A549 (cell line): ENCODE measurements around the gene LMX1B. TPM values are rescaled to one million over a fixed set of nuclear protein-coding genes. Genes with fewer than 3 reads are reported as not detected.

Experiments used
- ATAC-seq, 2 experiments: fragments of 200-7000 bp in 1 of 2; fragments of >200 bp in 1 of 2; cut with Nextera tagmentation in 1 of 2; cut with Tn5 transposase in 1 of 2; 3 replicates each; pipeline versions ENCODE4 v1.8.0 to v1.9.1; 2018 to 2020; ENCODE audit warnings: mild to moderate bottlenecking in 1 of 2, moderate library complexity in 1 of 2
- CTCF ChIA-PET: fragments of 300-600 bp; sonication (Branson Sonifier 250); formaldehyde crosslinking; extraction: SDS; loops from one replicate; lab custom pipeline; 2021; ENCODE audit warnings: antibody characterized with exemption, inconsistent platforms; lab: Yijun Ruan, JAX
- POLR2A ChIA-PET: fragments of 350-600 bp; formaldehyde crosslinking; extraction: SDS; loops from one replicate; lab custom pipeline; 2021; ENCODE audit warnings: antibody characterized with exemption, inconsistent platforms; lab: Yijun Ruan, JAX
- DNase-seq, 2 experiments: peaks; one replicate each; pipeline versions ENCODE4 v3.0.0 to v3.0.0-alpha.2; 2011 to 2016; ENCODE audit warnings: low read depth in 1 of 2, low spot score in 1 of 2
- FAIRE-seq: peaks from 2 replicates; lab custom pipeline; 2011; peaks lifted over from hg19 to GRCh38; lab: Jason Lieb, UNC
- H3K27ac ChIP-seq, 2 experiments: fragments of >200 bp; sonication (Bioruptor Twin); formaldehyde crosslinking; 3 replicates each; pipeline ENCODE4 v1.5.1; 2016 to 2017
- H3K4me1 ChIP-seq: fragments of >200 bp; sonication (Bioruptor Twin); formaldehyde crosslinking; 3 replicates; pipeline ENCODE4 v1.6.1; 2016
- H3K4me2 ChIP-seq: fragments of >200 bp; sonication (Bioruptor Twin); formaldehyde crosslinking; 3 replicates; pipeline ENCODE4 v1.6.1; 2016
- H3K4me3 ChIP-seq: fragments of >200 bp; sonication (Bioruptor Twin); formaldehyde crosslinking; 3 replicates; pipeline ENCODE4 v1.5.1; 2016
- H3K9me3 ChIP-seq: fragments of >200 bp; sonication (Bioruptor Twin); formaldehyde crosslinking; 3 replicates; pipeline ENCODE4 v1.6.1; 2016
- CBX2 ChIP-seq: fragments of 200-600 bp; sonication (generic); IDR thresholded peaks from 2 replicates; pipeline ENCODE4 v1.6.1; 2016; ENCODE audit warnings: low read depth, mild to moderate bottlenecking, borderline replicate concordance
- CEBPB ChIP-seq, 2 experiments: fragments of >200 bp in 1 of 2; sonication (Bioruptor Twin) in 1 of 2; formaldehyde crosslinking in 1 of 2; IDR thresholded peaks; 2 replicates each; pipeline ENCODE4 v1.6.1; 2012 to 2016
- EHF ChIP-seq: fragments of 250-450 bp; sonication (Bioruptor Pico); IDR thresholded peaks from 2 replicates; pipeline ENCODE4 v1.5.0; 2020; ENCODE audit warnings: mild to moderate bottlenecking
- EHMT2 ChIP-seq: fragments of 200-600 bp; sonication (generic); IDR thresholded peaks from 2 replicates; pipeline ENCODE4 v1.6.1; 2016; ENCODE audit warnings: antibody characterized with exemption, low read depth, mild to moderate bottlenecking, moderate library complexity
- EP300 ChIP-seq, 2 experiments: fragments of >200 bp; sonication (Bioruptor Twin); formaldehyde crosslinking; IDR thresholded peaks; 2 replicates in 1 of 2; 3 replicates in 1 of 2; pipeline ENCODE4 v1.6.1; 2016 to 2017
- GATA3 ChIP-seq: IDR thresholded peaks from 2 replicates; pipeline ENCODE4 v1.6.1; 2012; ENCODE audit warnings: borderline replicate concordance
- HEYL ChIP-seq: fragments of 250-450 bp; sonication (Bioruptor Pico); IDR thresholded peaks from 2 replicates; pipeline ENCODE4 v1.8.0; 2021; ENCODE audit warnings: mild to moderate bottlenecking, moderate library complexity
- HOXB13 ChIP-seq: fragments of 250-450 bp; sonication (Bioruptor Pico); IDR thresholded peaks from 2 replicates; pipeline ENCODE4 v1.5.0; 2020; ENCODE audit warnings: low read depth, mild to moderate bottlenecking, moderate library complexity
- HOXB5 ChIP-seq: fragments of 250-450 bp; sonication (Bioruptor Pico); IDR thresholded peaks from 2 replicates; pipeline ENCODE4 v1.5.0; 2020; ENCODE audit warnings: mild to moderate bottlenecking, moderate library complexity
- JUN ChIP-seq, 2 experiments: fragments of >200 bp; sonication (Bioruptor Twin); formaldehyde crosslinking; IDR thresholded peaks; 2 replicates in 1 of 2; 3 replicates in 1 of 2; pipeline ENCODE4 v1.6.1; 2016 to 2017
- KDM1A ChIP-seq: fragments of 200-600 bp; sonication (generic); IDR thresholded peaks from 2 replicates; pipeline ENCODE4 v1.6.1; 2016; ENCODE audit warnings: low read depth, mild to moderate bottlenecking
- KDM5A ChIP-seq: fragments of 200-600 bp; sonication (generic); IDR thresholded peaks from 2 replicates; pipeline ENCODE4 v1.6.1; 2016; ENCODE audit warnings: antibody characterized with exemption, mild to moderate bottlenecking
- MAFK ChIP-seq: fragments of 450-650 bp; IDR thresholded peaks from 2 replicates; pipeline ENCODE4 v1.6.1; 2014; ENCODE audit not compliant: partially characterized antibody
- MAZ ChIP-seq: fragments of 150-350 bp; IDR thresholded peaks from 2 replicates; pipeline ENCODE4 v1.6.1; 2014; ENCODE audit warnings: antibody characterized with exemption, low read depth, low read length, borderline replicate concordance
- NR3C1 ChIP-seq: fragments of >200 bp; sonication (Bioruptor Twin); formaldehyde crosslinking; IDR thresholded peaks from 3 replicates; pipeline ENCODE4 v1.6.1; 2017
- RAD21 ChIP-seq, 2 experiments: fragments of >200 bp in 1 of 2; sonication (Bioruptor Twin) in 1 of 2; formaldehyde crosslinking in 1 of 2; IDR thresholded peaks in 1 of 2; conservative IDR thresholded peaks in 1 of 2; 2 replicates in 1 of 2; 3 replicates in 1 of 2; pipeline ENCODE4 v1.6.1; 2012 to 2018; ENCODE audit warnings: inconsistent platforms in 1 of 2
- SREBF2 ChIP-seq: fragments of 450-650 bp; IDR thresholded peaks from 2 replicates; pipeline ENCODE4 v1.6.1; 2014; ENCODE audit warnings: mild to moderate bottlenecking, moderate library complexity
- TFCP2L1 ChIP-seq: fragments of 250-450 bp; sonication (Bioruptor Pico); IDR thresholded peaks from 2 replicates; pipeline ENCODE4 v1.5.0; 2021; ENCODE audit warnings: mild to moderate bottlenecking
- ZFP36 ChIP-seq: fragments of 450-650 bp; IDR thresholded peaks from 2 replicates; pipeline ENCODE4 v1.6.1; 2014; ENCODE audit warnings: borderline replicate concordance; ENCODE audit not compliant: partially characterized antibody
- ZSCAN20 ChIP-seq: fragments of 250-450 bp; sonication (Bioruptor Pico); IDR thresholded peaks from 2 replicates; pipeline ENCODE4 v1.8.0; 2022; ENCODE audit warnings: mild to moderate bottlenecking, moderate library complexity
- WGBS: methylation state at CpG from one replicate; pipeline ENCODE4 v1.1.6; 2017; ENCODE audit errors: missing lambda C conversion rate; 5-methylcytosine and 5-hydroxymethylcytosine counted together
- polyA plus RNA-seq, 4 experiments: library from polyadenylated mRNA; depleted of rRNA in 3 of 4; stranded (reverse); fragments of >200 nt; fragmentation: RNase III in 1 of 4; extraction: RNeasy Plus Mini Kit Qiagen cat#74134 plus additional on column Dnase treatment in 1 of 4; gene quantifications; 2 replicates in 3 of 4; 3 replicates in 1 of 4; pipeline ENCODE4 v1.2.3, GENCODE V29; 2011 to 2017
- TF ChIP-seq, protein P1 (sequence below): IDR thresholded peaks from 2 replicates; pipeline ENCODE4 v1.6.1; 2012; ENCODE audit warnings: low read depth, borderline replicate concordance
- TF ChIP-seq, protein P2 (sequence below): fragments of 150-350 bp; IDR thresholded peaks from 2 replicates; pipeline ENCODE4 v1.6.1; 2014; ENCODE audit warnings: low read depth, mild to moderate bottlenecking, low read length
- TF ChIP-seq, protein P3 (sequence below): IDR thresholded peaks from 2 replicates; pipeline ENCODE4 v1.6.1; 2012
- TF ChIP-seq, protein P4 (sequence below): IDR thresholded peaks from 2 replicates; pipeline ENCODE4 v1.6.1; 2012
- TF ChIP-seq, protein P5 (sequence below): fragments of >200 bp; sonication (Bioruptor Twin); formaldehyde crosslinking; IDR thresholded peaks from 3 replicates; pipeline ENCODE4 v1.6.1; 2016

LMX1B gene
- polyA plus RNA-seq, 2 of the 4 experiments (the other 2 are of a cell fraction): 0.41 to 0.56 TPM

DNA sequence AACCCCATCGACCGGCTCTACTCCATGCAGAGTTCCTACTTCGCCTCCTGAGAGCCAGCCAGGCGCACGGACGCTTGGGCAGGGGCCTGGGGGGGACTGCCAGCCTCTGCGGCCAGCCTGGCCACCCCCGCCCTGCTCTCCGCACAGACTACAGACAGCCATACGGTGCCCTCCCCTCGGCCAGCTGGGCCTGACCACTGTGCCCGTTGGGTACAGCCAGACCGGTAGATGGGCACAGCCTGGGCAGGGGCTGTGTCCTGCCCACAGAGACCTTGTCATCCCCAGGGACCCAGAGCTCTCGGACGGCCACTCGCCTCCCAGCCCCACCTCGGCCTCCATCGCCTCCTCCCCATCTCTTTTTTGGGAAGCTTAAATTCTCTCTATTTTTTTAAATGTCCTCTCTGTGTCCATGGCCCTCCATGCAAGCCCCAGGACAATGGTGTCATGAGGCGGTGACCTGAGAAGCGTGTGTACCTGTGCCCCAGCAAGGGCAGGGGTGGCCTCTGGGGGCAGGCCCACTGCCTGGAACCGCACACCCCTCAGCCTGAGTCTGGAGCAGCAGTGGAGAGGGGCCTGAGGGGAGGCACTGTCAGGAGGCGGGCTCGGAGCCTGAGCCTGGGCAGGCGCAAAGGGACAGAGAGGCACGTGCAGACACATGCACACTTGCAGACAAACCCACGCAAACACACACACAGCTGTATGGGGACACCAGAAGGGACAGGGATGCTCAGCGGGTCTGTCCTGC is 82.8 kb downstream of the LMX1B start:
- Histone ChIP-seq H3K4me2 (no peak overlapping the region), H3K4me1 (no peaks in the 10 kb centered on the region)
- CTCF ChIA-PET: interaction anchor here (0.6 to 3.3 kb wide), 4 partner anchors 9 to 139 kb away, joined by 3 to 27 read pairs (median 4); no protein-coding TSS in a partner anchor
- TF ChIP-seq KDM5A (no peak), EHMT2 (no peak), MAFK (no peak), HOXB5 (no peak), KDM1A (no peak)
- TF ChIP-seq, protein P1, sequence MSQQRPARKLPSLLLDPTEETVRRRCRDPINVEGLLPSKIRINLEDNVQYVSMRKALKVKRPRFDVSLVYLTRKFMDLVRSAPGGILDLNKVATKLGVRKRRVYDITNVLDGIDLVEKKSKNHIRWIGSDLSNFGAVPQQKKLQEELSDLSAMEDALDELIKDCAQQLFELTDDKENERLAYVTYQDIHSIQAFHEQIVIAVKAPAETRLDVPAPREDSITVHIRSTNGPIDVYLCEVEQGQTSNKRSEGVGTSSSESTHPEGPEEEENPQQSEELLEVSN: no peak
- TF ChIP-seq, all 56 proteins: peak for 0
- FAIRE-seq: no peak
- no peaks in the 10 kb centered on the region for H3K9me3 ChIP-seq
- POLR2A ChIA-PET: no interaction called here
- no peak for ATAC-seq
- no peak overlapping the region for H3K4me3 ChIP-seq
- DNase-seq: no peak
- WGBS: 80% methylated on average over 26 of the region's 27 CpGs
- H3K27ac ChIP-seq: no peak overlapping the region

DNA sequence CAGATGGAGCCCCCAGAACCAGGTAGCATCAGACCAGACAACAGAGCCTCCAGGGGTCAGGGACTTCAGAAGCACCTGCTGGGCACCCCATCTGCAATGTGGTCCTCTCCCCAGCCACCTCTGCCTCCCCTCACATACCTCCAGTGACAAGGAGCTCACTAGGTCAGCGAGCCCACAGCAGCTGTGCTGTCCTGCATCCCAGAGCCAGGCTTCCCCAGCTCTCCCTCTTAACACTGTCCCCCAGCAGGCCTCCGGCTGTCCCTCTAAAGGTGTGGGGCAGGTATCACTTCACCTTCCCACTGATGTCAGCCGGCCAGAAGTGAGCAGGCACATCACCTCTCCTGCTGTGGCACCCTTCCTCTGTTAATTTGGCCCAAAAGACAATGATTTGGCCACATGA is 83.6 kb downstream of the LMX1B start:
- no peaks in the 10 kb centered on the region for H3K4me1 ChIP-seq
- CTCF ChIA-PET: interaction anchor here (0.8 to 1.0 kb wide), 2 partner anchors 9 to 85 kb away, joined by 3 to 4 read pairs; no protein-coding TSS in a partner anchor
- FAIRE-seq: no peak
- no peak for ATAC-seq
- DNase-seq: no peak
- POLR2A ChIA-PET: no interaction called here
- no peak overlapping the region for H3K27ac ChIP-seq
- WGBS: 53% methylated on average over 3 of the region's 3 CpGs
- H3K4me3 ChIP-seq: no peak overlapping the region
- TF ChIP-seq, protein P2, sequence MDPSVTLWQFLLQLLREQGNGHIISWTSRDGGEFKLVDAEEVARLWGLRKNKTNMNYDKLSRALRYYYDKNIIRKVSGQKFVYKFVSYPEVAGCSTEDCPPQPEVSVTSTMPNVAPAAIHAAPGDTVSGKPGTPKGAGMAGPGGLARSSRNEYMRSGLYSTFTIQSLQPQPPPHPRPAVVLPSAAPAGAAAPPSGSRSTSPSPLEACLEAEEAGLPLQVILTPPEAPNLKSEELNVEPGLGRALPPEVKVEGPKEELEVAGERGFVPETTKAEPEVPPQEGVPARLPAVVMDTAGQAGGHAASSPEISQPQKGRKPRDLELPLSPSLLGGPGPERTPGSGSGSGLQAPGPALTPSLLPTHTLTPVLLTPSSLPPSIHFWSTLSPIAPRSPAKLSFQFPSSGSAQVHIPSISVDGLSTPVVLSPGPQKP: no peak
- no peak for TF ChIP-seq EHF (CRISPR knock-in tag)
- TF ChIP-seq HEYL: no peak
- TF ChIP-seq ZSCAN20: no peak
- no peak for TF ChIP-seq CBX2
- TF ChIP-seq, protein P3, sequence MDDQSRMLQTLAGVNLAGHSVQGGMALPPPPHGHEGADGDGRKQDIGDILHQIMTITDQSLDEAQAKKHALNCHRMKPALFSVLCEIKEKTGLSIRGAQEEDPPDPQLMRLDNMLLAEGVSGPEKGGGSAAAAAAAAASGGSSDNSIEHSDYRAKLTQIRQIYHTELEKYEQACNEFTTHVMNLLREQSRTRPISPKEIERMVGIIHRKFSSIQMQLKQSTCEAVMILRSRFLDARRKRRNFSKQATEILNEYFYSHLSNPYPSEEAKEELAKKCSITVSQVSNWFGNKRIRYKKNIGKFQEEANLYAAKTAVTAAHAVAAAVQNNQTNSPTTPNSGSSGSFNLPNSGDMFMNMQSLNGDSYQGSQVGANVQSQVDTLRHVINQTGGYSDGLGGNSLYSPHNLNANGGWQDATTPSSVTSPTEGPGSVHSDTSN: no peak
- TF ChIP-seq HOXB13 (CRISPR knock-in tag): no peak
- TF ChIP-seq KDM1A: no peak
- TF ChIP-seq, all 56 proteins: peak for 0
- H3K9me3 ChIP-seq: no peaks in the 10 kb centered on the region
- H3K4me2 ChIP-seq: no peak overlapping the region

DNA sequence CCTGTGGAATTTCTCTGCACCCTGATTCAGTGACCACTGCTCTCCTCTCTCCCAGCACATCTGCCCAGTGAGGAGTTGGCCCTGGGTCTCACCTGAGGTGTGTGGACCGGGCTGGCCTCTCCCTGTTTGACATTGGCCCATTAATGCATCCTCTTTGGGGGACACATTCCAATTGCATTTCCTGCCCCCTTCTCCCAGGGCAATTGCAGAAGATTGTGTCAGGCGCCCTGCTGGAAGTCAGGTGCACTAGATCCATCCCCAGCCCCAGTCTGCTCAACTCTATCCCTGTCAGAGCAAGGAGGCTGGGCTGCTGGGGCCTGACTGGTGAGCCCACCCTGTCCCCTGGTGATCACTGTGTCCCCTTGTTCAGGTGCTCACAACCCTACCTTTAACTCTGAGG is 84.5 kb downstream of the LMX1B start:
- POLR2A ChIA-PET: no interaction called here
- 68% methylated on average over 2 of the region's 2 CpGs for WGBS
- no peaks in the 10 kb centered on the region for H3K4me1 ChIP-seq
- no peak overlapping the region for H3K27ac ChIP-seq
- no peak overlapping the region for H3K4me3 ChIP-seq
- TF ChIP-seq ZSCAN20: no peak
- no peak overlapping the region for H3K4me2 ChIP-seq
- H3K9me3 ChIP-seq: no peaks in the 10 kb centered on the region
- ATAC-seq: no peak
- CTCF ChIA-PET: interaction anchor here (0.8 to 2.6 kb wide), 4 partner anchors 8 to 84 kb away, joined by 3 to 22 read pairs (median 4); no protein-coding TSS in a partner anchor
- no peak for FAIRE-seq
- DNase-seq: no peak

DNA sequence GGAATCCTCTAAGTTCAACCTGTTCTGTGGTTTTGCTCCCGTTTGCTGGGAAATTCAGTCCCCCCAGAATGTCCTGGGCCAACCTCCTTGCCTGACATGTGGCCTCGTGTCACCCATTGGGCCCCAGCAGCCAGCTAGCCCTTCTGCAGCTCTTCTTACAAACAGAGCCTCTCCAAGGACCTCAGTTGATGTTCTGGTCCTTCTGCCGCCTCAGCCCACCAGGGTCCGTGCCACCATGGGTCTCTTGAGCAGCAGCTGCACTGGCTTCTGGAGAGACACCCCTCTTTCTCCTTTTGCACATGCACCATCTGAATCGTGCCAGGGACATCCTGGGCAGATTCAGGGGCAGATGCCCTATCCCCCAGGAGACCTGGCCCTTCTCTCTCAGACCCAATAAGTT is 85.0 kb downstream of the LMX1B start:
- ChIA-PET CTCF (interaction anchor here (0.8 to 2.6 kb wide), 5 partner anchors 9 to 83 kb away, joined by 3 to 22 read pairs (median 3); no protein-coding TSS in a partner anchor), POLR2A (no interaction called here)
- DNase-seq (no peak), ATAC-seq (no peak), FAIRE-seq (no peak)
- H3K4me2 ChIP-seq: no peak overlapping the region
- WGBS: 26% methylated on average over 5 of the region's 5 CpGs
- no peaks in the 10 kb centered on the region for H3K4me1 ChIP-seq
- H3K4me3 ChIP-seq: no peak overlapping the region
- H3K27ac ChIP-seq: no peak overlapping the region
- no peaks in the 10 kb centered on the region for H3K9me3 ChIP-seq
- TF ChIP-seq HEYL (no peak), ZFP36 (no peak), NR3C1 (no peak), HOXB5 (no peak), GATA3 (no peak), MAZ (no peak), SREBF2 (no peak), CEBPB (IDR thresholded peaks at IDR 0.05) (no peak), ZSCAN20 (no peak), JUN (IDR thresholded peaks at IDR 0.05) (no peak), KDM1A (no peak), RAD21 (conservative IDR thresholded peaks at IDR 0.05 in 1 of 2, IDR thresholded peaks at IDR 0.05 in 1 of 2) (no peak), EP300 (IDR thresholded peaks at IDR 0.05) (no peak), TFCP2L1 (no peak)
- TF ChIP-seq, protein P1: no peak
- TF ChIP-seq, protein P4, sequence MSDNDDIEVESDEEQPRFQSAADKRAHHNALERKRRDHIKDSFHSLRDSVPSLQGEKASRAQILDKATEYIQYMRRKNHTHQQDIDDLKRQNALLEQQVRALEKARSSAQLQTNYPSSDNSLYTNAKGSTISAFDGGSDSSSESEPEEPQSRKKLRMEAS: no peak
- TF ChIP-seq, protein P5, sequence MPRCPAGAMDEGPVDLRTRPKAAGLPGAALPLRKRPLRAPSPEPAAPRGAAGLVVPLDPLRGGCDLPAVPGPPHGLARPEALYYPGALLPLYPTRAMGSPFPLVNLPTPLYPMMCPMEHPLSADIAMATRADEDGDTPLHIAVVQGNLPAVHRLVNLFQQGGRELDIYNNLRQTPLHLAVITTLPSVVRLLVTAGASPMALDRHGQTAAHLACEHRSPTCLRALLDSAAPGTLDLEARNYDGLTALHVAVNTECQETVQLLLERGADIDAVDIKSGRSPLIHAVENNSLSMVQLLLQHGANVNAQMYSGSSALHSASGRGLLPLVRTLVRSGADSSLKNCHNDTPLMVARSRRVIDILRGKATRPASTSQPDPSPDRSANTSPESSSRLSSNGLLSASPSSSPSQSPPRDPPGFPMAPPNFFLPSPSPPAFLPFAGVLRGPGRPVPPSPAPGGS: no peak
